ENCODE results near the gene TMCC1.
A peak's percentile ranks its signal among the peaks of the same experiment; 100 is the strongest.
"Not testable (repeated sequence)": the region's sequence is repeated elsewhere in the genome, so short reads cannot be mapped to it uniquely, and the experiment has no call there.

The TMCC1 gene

GRCh38 chr3:129834580-129834979, 58.9 kb downstream of the TMCC1 start:
- DNase-seq, result no peak

GRCh38 chr3:129831942-129832341, 61.6 kb downstream of the TMCC1 start:
- not testable (repeated sequence) for DNase-seq

- DNase-seq, result no peak
These were observed 62.0 kb downstream of the TMCC1 start for GRCh38 chr3:129831503-129831902.

GRCh38 chr3:129829640-129830039, 63.9 kb downstream of the TMCC1 start:
- peak; percentile 19 to 58 for DNase-seq

GRCh38 chr3:129827765-129828164, 65.7 kb downstream of the TMCC1 start:
- no peak for DNase-seq

- DNase-seq, result peak; percentile 34 to 38
These were observed 68.5 kb downstream of the TMCC1 start for GRCh38 chr3:129824926-129825541.

- DNase-seq, result no peak
These were observed 70.8 kb downstream of the TMCC1 start for GRCh38 chr3:129822679-129823078.

GRCh38 chr3:129822241-129822640, 71.3 kb downstream of the TMCC1 start:
- no peak for DNase-seq

- DNase-seq, result no peak
These were observed 72.9 kb downstream of the TMCC1 start for GRCh38 chr3:129820587-129820986.

- no peak for DNase-seq
These were observed 80.9 kb downstream of the TMCC1 start for GRCh38 chr3:129812589-129812988.

- DNase-seq, result no peak
These were observed 84.2 kb downstream of the TMCC1 start for GRCh38 chr3:129809297-129809696.

GRCh38 chr3:129796146-129796545, 97.4 kb downstream of the TMCC1 start:
- no peak for DNase-seq

GRCh38 chr3:129795186-129796010, 98.1 kb downstream of the TMCC1 start:
- no peak for DNase-seq

GRCh38 chr3:129794311-129795185, 99.0 kb downstream of the TMCC1 start:
- DNase-seq, result peak; percentile 15 to 36

- DNase-seq, result no peak
These were observed 99.6 kb downstream of the TMCC1 start for GRCh38 chr3:129793942-129794310.

- no peak for DNase-seq
These were observed 100.2 kb downstream of the TMCC1 start for GRCh38 chr3:129793319-129793718.

GRCh38 chr3:129783470-129783869, 110.0 kb downstream of the TMCC1 start:
- no peak for DNase-seq

- DNase-seq, result no peak
These were observed 114.6 kb downstream of the TMCC1 start for GRCh38 chr3:129778871-129779270.

GRCh38 chr3:129777806-129778205, 115.7 kb downstream of the TMCC1 start:
- DNase-seq, result no peak

- DNase-seq, result no peak
These were observed 117.6 kb downstream of the TMCC1 start for GRCh38 chr3:129775870-129776269.

GRCh38 chr3:129773691-129774663, 119.5 kb downstream of the TMCC1 start:
- DNase-seq, result no peak

GRCh38 chr3:129770604-129771003, 122.9 kb downstream of the TMCC1 start:
- no peak for DNase-seq

Data from SHP77 (cell line).